K562 (cell line): Measurements from ENCODE around the gene PES1. TPM values are rescaled to one million over a fixed set of nuclear protein-coding genes. Genes with fewer than 3 reads are reported as not detected.

Experiments
- DMBX1 ChIP-seq: fragments of 250-450 bp; sonication (Bioruptor Pico); IDR thresholded peaks from 2 replicates; pipeline ENCODE4 v1.8.0; 2022; ENCODE audit warnings: inconsistent platforms, mild to moderate bottlenecking, moderate library complexity, borderline replicate concordance
- E2F6 ChIP-seq, 2 experiments: IDR thresholded peaks; 2 replicates each; pipeline ENCODE4 v1.6.1; 2011; ENCODE audit warnings: borderline replicate concordance in 1 of 2, control low read depth in 1 of 2, low read depth in 1 of 2, low read length in 1 of 2, mild to moderate bottlenecking in 1 of 2, mixed read lengths in 1 of 2, moderate library complexity in 1 of 2; ENCODE audit not compliant: insufficient read depth in 1 of 2, insufficient read length in 1 of 2, poor library complexity in 1 of 2, severe bottlenecking in 1 of 2; ENCODE audit errors: extremely low read depth in 1 of 2
- FOSL1 ChIP-seq: fragments of 200-800 bp; sonication (Bioruptor generic); conservative IDR thresholded peaks from 2 replicates; pipeline ENCODE4 v1.6.1; 2016; ENCODE audit warnings: missing genetic modification characterization, missing compliant biosample characterization
- GABPB2 ChIP-seq: fragments of 250-450 bp; sonication (Bioruptor Pico); conservative IDR thresholded peaks from 2 replicates; pipeline ENCODE4 v1.5.1; 2021; ENCODE audit warnings: mild to moderate bottlenecking
- HNRNPK ChIP-seq: fragments of 200-400 bp; formaldehyde crosslinking; IDR thresholded peaks from one replicate; pipeline ENCODE4 v1.6.1; 2018; ENCODE audit warnings: mild to moderate bottlenecking, low read depth, low read length; ENCODE audit not compliant: poor library complexity, severe bottlenecking
- KLF16 ChIP-seq: IDR thresholded peaks from 2 replicates; pipeline ENCODE4 v1.6.1; 2016; ENCODE audit warnings: antibody characterized with exemption
- RFX1 ChIP-seq: fragments of 450-650 bp; IDR thresholded peaks from 2 replicates; pipeline ENCODE4 v1.6.1; 2016; ENCODE audit warnings: mild to moderate bottlenecking, moderate library complexity
- RNF219 ChIP-seq: fragments of 250-450 bp; sonication (Bioruptor Pico); IDR thresholded peaks from 2 replicates; pipeline ENCODE4 v1.5.0; 2022; ENCODE audit warnings: mild to moderate bottlenecking
- TAF15 ChIP-seq: fragments of 200-400 bp; formaldehyde crosslinking; IDR thresholded peaks from 2 replicates; pipeline ENCODE4 v1.6.1; 2017; ENCODE audit warnings: mild to moderate bottlenecking, low read depth, low read length, moderate library complexity
- UBTF ChIP-seq, 2 experiments: IDR thresholded peaks; 2 replicates each; pipeline ENCODE4 v1.6.1; 2012; ENCODE audit warnings: improper control_type of control experiment in 2 of 2, low read depth in 2 of 2, low read length in 2 of 2, borderline replicate concordance in 1 of 2
- ZBTB1 ChIP-seq: sonication (generic); formaldehyde crosslinking; IDR thresholded peaks from 2 replicates; pipeline ENCODE4 v1.8.1; 2023; ENCODE audit warnings: missing genetic modification reagents, low read depth, mild to moderate bottlenecking, borderline replicate concordance
- ZBTB17 ChIP-seq: fragments of 450-650 bp; formaldehyde crosslinking; IDR thresholded peaks from 2 replicates; pipeline ENCODE4 v1.4.0; 2020; ENCODE audit warnings: mild to moderate bottlenecking
- ZBTB2 ChIP-seq: fragments of 450-650 bp; IDR thresholded peaks from 2 replicates; pipeline ENCODE4 v1.6.1; 2016; ENCODE audit warnings: antibody characterized with exemption
- ZNF133 ChIP-seq: fragments of 250-450 bp; sonication (Bioruptor Pico); IDR thresholded peaks from 2 replicates; pipeline ENCODE4 v1.4.0; 2020; ENCODE audit warnings: mild to moderate bottlenecking
- ZNF436 ChIP-seq: fragments of 250-450, 450-650 bp; sonication (Bioruptor Pico); formaldehyde crosslinking; IDR thresholded peaks from 2 replicates; pipeline ENCODE4 v1.7.0; 2020; ENCODE audit warnings: mild to moderate bottlenecking
- ZNF583 ChIP-seq: fragments of 250-450 bp; sonication (Bioruptor Pico); IDR thresholded peaks from 2 replicates; pipeline ENCODE4 v1.4.0; 2020
- ZNF589 ChIP-seq: fragments of 200-800 bp; sonication (Bioruptor generic); IDR thresholded peaks from 2 replicates; pipeline ENCODE4 v1.6.1; 2016; ENCODE audit warnings: low read depth, missing genetic modification characterization, missing compliant biosample characterization
- polyA plus RNA-seq, 8 experiments: library from polyadenylated mRNA; depleted of rRNA in 4 of 8; stranded (reverse) in 5 of 8; unstranded in 3 of 8; fragments of >200 nt; fragmentation: Nextera tagmentation in 2 of 8; fragmentation: Illumina TruSeq in 1 of 8; extraction: Ambion mirVana in 2 of 8; extraction: Trizol in 1 of 8; gene quantifications; 2 replicates each; pipeline versions ENCODE4 v1.2.1 to v1.2.3, GENCODE V29; 2011 to 2014; ENCODE audit warnings: inconsistent platforms in 1 of 8, missing spikeins in 1 of 8
- total RNA-seq, 7 experiments: library from RNA; depleted of rRNA in 6 of 7; stranded (reverse); fragments of >200 nt in 6 of 7; fragmentation: Illumina TruSeq in 2 of 7; extraction: Trizol in 2 of 7; gene quantifications; 2 replicates each; pipeline versions ENCODE4 v1.2.1 to v1.2.3, GENCODE V29; 2011 to 2021; ENCODE audit warnings: low replicate concordance in 1 of 7

The PES1 gene
- total and polyA plus RNA-seq, 9 of the 15 experiments (the other 6 are each of a cell fraction or from before 2014, with no cell fraction given): 6.5 to 158 (median 94.3) TPM

GRCh38 chr22:30609260-30610185 is 17.8 kb upstream of the PES1 start (continued):
- TF ChIP-seq UBTF (IDR thresholded peaks at IDR 0.05; ENCODE audit: borderline replicate concordance in 1 of 2, low read depth in 2 of 2, low read length in 2 of 2) (peak in 1 of 2 experiments; percentile 60; a peak in 1 of 4 replicates), ZBTB17 (CRISPR knock-in tag) (no peak), GABPB2 (CRISPR knock-in tag) (no peak), ZNF436 (CRISPR knock-in tag) (no peak), TAF15 (no peak), KLF16 (peak; percentile 17; the same call in 1 of the 2 replicates), ZNF583 (no peak), ZNF133 (no peak), ZBTB1 (CRISPR knock-in tag) (0 out of 2 replicates have a peak, but pooled peaks have one; percentile 41), FOSL1 (tag) (peak; percentile 84), ZNF589 (CRISPR knock-in tag) (0 out of 2 replicates have a peak, but pooled peaks have one; percentile 50), E2F6 (IDR thresholded peaks at IDR 0.05; ENCODE audit: borderline replicate concordance in 1 of 2, extremely low read depth in 1 of 2, insufficient read depth in 1 of 2, insufficient read length in 1 of 2, low read depth in 1 of 2, low read length in 1 of 2, poor library complexity in 1 of 2, severe bottlenecking in 1 of 2) (peak; percentile 20 to 22), ZBTB2 (no peak), DMBX1 (CRISPR knock-in tag) (0 out of 2 replicates have a peak, but pooled peaks have one; percentile 18), RFX1 (no peak), RNF219 (no peak), HNRNPK (no peak)
